IMR-90 (cell line): ENCODE measurements around the gene NFASC. TPM values are rescaled to one million over a fixed set of nuclear protein-coding genes. Genes with fewer than 3 reads are reported as not detected.

ENCODE experiments used
- ATAC-seq: fragments of 200-7000 bp; cut with Tn5 transposase; 2 replicates; pipeline ENCODE4 v1.9.1; 2020; ENCODE audit warnings: low read depth, mild to moderate bottlenecking, moderate library complexity
- BruUV-seq: library from RNA; stranded (reverse); fragments of 400-500 nt; replicated peaks from 2 replicates; lab custom pipeline; 2021; lab: Mats Ljungman, UMichigan
- CTCF ChIA-PET: fragments of 300-600 bp; formaldehyde crosslinking; extraction: SDS; loops from one replicate; lab custom pipeline; 2021; ENCODE audit warnings: antibody characterized with exemption; lab: Yijun Ruan, JAX
- POLR2A ChIA-PET: fragments of 300-600 bp; sonication (Branson Sonifier 250); formaldehyde crosslinking; loops from one replicate; lab custom pipeline; 2022; ENCODE audit warnings: antibody characterized with exemption; ENCODE audit not compliant: unreplicated experiment; lab: Charles Lee
- DNase-seq: peaks from one replicate; pipeline ENCODE4 v3.0.0; 2013
- H2AFZ ChIP-seq: replicated peaks from 2 replicates; pipeline ENCODE3; 2013; ENCODE audit warnings: low read length, mild to moderate bottlenecking; ENCODE audit not compliant: poor library complexity
- H2AK5ac ChIP-seq: 2 replicates; pipeline ENCODE4 v1.6.1; 2013; ENCODE audit warnings: low read depth, low read length, inconsistent platforms
- H2AK9ac ChIP-seq: replicated peaks from 2 replicates; pipeline ENCODE3; 2013; ENCODE audit warnings: mild to moderate bottlenecking, low read depth, low read length, moderate library complexity; ENCODE audit not compliant: poor library complexity
- H2BK120ac ChIP-seq: 2 replicates; pipeline ENCODE4 v1.6.1; 2013; ENCODE audit warnings: low read depth, low read length, inconsistent platforms
- H2BK15ac ChIP-seq: 3 replicates; pipeline ENCODE4 v1.6.1; 2013; ENCODE audit warnings: low read depth, low read length, inconsistent platforms
- H2BK20ac ChIP-seq: 2 replicates; pipeline ENCODE4 v1.6.1; 2013; ENCODE audit warnings: low read depth, mild to moderate bottlenecking, inconsistent platforms, low read length, moderate library complexity
- H2BK5ac ChIP-seq: 2 replicates; pipeline ENCODE4 v1.6.1; 2013; ENCODE audit warnings: mild to moderate bottlenecking, low read depth, low read length, inconsistent platforms; ENCODE audit not compliant: poor library complexity, severe bottlenecking
- H3K14ac ChIP-seq: replicated peaks from 2 replicates; pipeline ENCODE4 v1.6.1; 2013; ENCODE audit warnings: low read depth, low read length, inconsistent platforms
- H3K18ac ChIP-seq: 2 replicates; pipeline ENCODE4 v1.6.1; 2013; ENCODE audit warnings: low read depth, low read length, control low read depth
- H3K23ac ChIP-seq: 2 replicates; pipeline ENCODE4 v1.6.1; 2013; ENCODE audit warnings: low read depth, low read length, inconsistent platforms
- H3K27ac ChIP-seq: 2 replicates; pipeline ENCODE4 v1.5.1; 2013; ENCODE audit warnings: mild to moderate bottlenecking, control low read depth, low read length; ENCODE audit not compliant: insufficient read depth
- H3K27me3 ChIP-seq: 2 replicates; pipeline ENCODE4 v1.6.1; 2013; ENCODE audit warnings: low read length; ENCODE audit not compliant: control insufficient read depth, insufficient read depth
- H3K36me3 ChIP-seq: 2 replicates; pipeline ENCODE4 v1.6.1; 2013; ENCODE audit warnings: low read length, mixed read lengths; ENCODE audit not compliant: control insufficient read depth, insufficient read depth
- H3K4ac ChIP-seq: 2 replicates; pipeline ENCODE4 v1.6.1; 2013; ENCODE audit warnings: low read depth, low read length, inconsistent platforms
- H3K4me1 ChIP-seq: 2 replicates; pipeline ENCODE4 v1.6.1; 2013; ENCODE audit warnings: low read length, mixed read lengths; ENCODE audit not compliant: control insufficient read depth, insufficient read depth
- H3K4me2 ChIP-seq: 2 replicates; pipeline ENCODE4 v1.6.1; 2013; ENCODE audit warnings: low read depth, mild to moderate bottlenecking, control low read depth, low read length, moderate library complexity
- H3K4me3 ChIP-seq: 2 replicates; pipeline ENCODE4 v1.5.1; 2013; ENCODE audit warnings: low read depth, mild to moderate bottlenecking, control low read depth, low read length, moderate library complexity; ENCODE audit not compliant: insufficient read depth
- H3K56ac ChIP-seq: 2 replicates; pipeline ENCODE4 v1.6.1; 2013; ENCODE audit warnings: low read length, inconsistent platforms; ENCODE audit not compliant: insufficient read depth; ENCODE audit errors: extremely low read depth
- H3K79me1 ChIP-seq, 2 experiments: 2 replicates each; pipeline ENCODE4 v1.6.1; 2013; ENCODE audit warnings: low read length in 2 of 2, inconsistent platforms in 1 of 2, low read depth in 1 of 2
- H3K9ac ChIP-seq: 2 replicates; pipeline ENCODE4 v1.6.1; 2013; ENCODE audit warnings: low read depth, low read length, control low read depth
- H3K9me1 ChIP-seq: 2 replicates; pipeline ENCODE4 v1.6.1; 2013; ENCODE audit warnings: low read length, inconsistent platforms; ENCODE audit not compliant: insufficient read depth
- H3K9me3 ChIP-seq: 2 replicates; pipeline ENCODE4 v1.6.1; 2013; ENCODE audit warnings: low read length; ENCODE audit not compliant: control insufficient read depth, insufficient read depth
- H4K20me1 ChIP-seq: 2 replicates; pipeline ENCODE4 v1.6.1; 2013; ENCODE audit warnings: low read length, inconsistent platforms; ENCODE audit not compliant: insufficient read depth
- H4K5ac ChIP-seq: 2 replicates; pipeline ENCODE4 v1.6.1; 2013; ENCODE audit warnings: mild to moderate bottlenecking, low read depth, low read length, control low read depth
- H4K8ac ChIP-seq, 2 experiments: 2 replicates each; pipeline ENCODE4 v1.6.1; 2013; ENCODE audit warnings: low read depth in 2 of 2, low read length in 2 of 2, control low read depth in 1 of 2, inconsistent platforms in 1 of 2
- H4K91ac ChIP-seq: 2 replicates; pipeline ENCODE4 v1.6.1; 2013; ENCODE audit warnings: low read depth, low read length, inconsistent platforms; ENCODE audit not compliant: insufficient read depth
- BHLHE40 ChIP-seq: fragments of 150-350 bp; IDR thresholded peaks from 2 replicates; pipeline ENCODE4 v1.6.1; 2016; ENCODE audit warnings: mild to moderate bottlenecking, low read depth, low read length
- CEBPB ChIP-seq: IDR thresholded peaks from 2 replicates; pipeline ENCODE4 v1.6.1; 2012; ENCODE audit warnings: low read depth, low read length, improper control_type of control experiment
- CHD1 ChIP-seq: IDR thresholded peaks from 2 replicates; pipeline ENCODE4 v1.6.1; 2012; ENCODE audit warnings: low read depth, low read length, improper control_type of control experiment
- ELK1 ChIP-seq: fragments of 150-350 bp; IDR thresholded peaks from 2 replicates; pipeline ENCODE4 v1.6.1; 2016; ENCODE audit warnings: low read depth, mild to moderate bottlenecking, low read length, moderate library complexity, borderline replicate concordance
- FOS ChIP-seq: fragments of 150-350 bp; IDR thresholded peaks from 2 replicates; pipeline ENCODE4 v1.6.1; 2016; ENCODE audit warnings: low read depth, low read length
- MXI1 ChIP-seq: IDR thresholded peaks from 2 replicates; pipeline ENCODE4 v1.6.1; 2012; ENCODE audit warnings: low read depth, mild to moderate bottlenecking, low read length, moderate library complexity, borderline replicate concordance
- POLR2A ChIP-seq: IDR thresholded peaks from 2 replicates; pipeline ENCODE4 v1.6.1; 2012; ENCODE audit warnings: mild to moderate bottlenecking, low read depth, low read length
- RAD21 ChIP-seq: IDR thresholded peaks from 2 replicates; pipeline ENCODE4 v1.6.1; 2012; ENCODE audit warnings: low read length, improper control_type of control experiment
- RCOR1 ChIP-seq: IDR thresholded peaks from 2 replicates; pipeline ENCODE4 v1.6.1; 2012; ENCODE audit warnings: mild to moderate bottlenecking, low read length, improper control_type of control experiment; ENCODE audit not compliant: insufficient replicate concordance
- WGBS, 2 experiments: methylation state at CpG; one replicate each; pipeline versions ENCODE4 v1.1.5 to v1.1.7; 2013; ENCODE audit warnings: missing lambda C conversion rate in 2 of 2; ENCODE audit not compliant: insufficient read length in 1 of 2; ENCODE audit errors: extremely low coverage in 2 of 2; 5-methylcytosine and 5-hydroxymethylcytosine counted together
- dilution Hi-C: fragments of 300-500 bp; cut with HindIII; formaldehyde crosslinking; loops from one replicate; pipeline ENCODE4 v1.14.3; 2018; ENCODE audit warnings: low sequenced_read_pairs; ENCODE audit not compliant: unreplicated experiment
- in situ Hi-C: fragments of 300-500 bp; cut with MboI; formaldehyde crosslinking; loops from 3 replicates; pipeline ENCODE4 v1.14.3; 2019; ENCODE audit warnings: low sequenced_read_pairs, inconsistent platforms, mixed read lengths
- intact Hi-C: fragments of 100-400 bp; cut with micrococcal nuclease; formaldehyde crosslinking; loops from 2 replicates; pipeline ENCODE4 v1.10.0; 2022
- polyA plus RNA-seq, 3 experiments: library from polyadenylated mRNA; depleted of rRNA; stranded (reverse); fragments of >200 nt; gene quantifications; 2 replicates each; pipeline ENCODE4 v1.2.3, GENCODE V29; 2012; ENCODE audit warnings: low replicate concordance in 1 of 3
- total RNA-seq: library from RNA; depleted of rRNA; stranded (reverse); fragments of >200 nt; gene quantifications from 2 replicates; pipeline ENCODE4 v1.2.3, GENCODE V29; 2012
- TF ChIP-seq, protein P1 (sequence below): fragments of 150-350 bp; IDR thresholded peaks from 2 replicates; pipeline ENCODE4 v1.6.1; 2017; ENCODE audit warnings: mild to moderate bottlenecking, antibody characterized with exemption, low read length, low read depth

The NFASC gene
- total and polyA plus RNA-seq, 2 of the 4 experiments (the other 2 are of a cell fraction) = 0.18 to 0.79 TPM

GRCh38 chr1:204930155-204930523, 59.5 kb downstream of the NFASC start:
- H4K5ac ChIP-seq = no peak overlapping the region
- H3K27me3 ChIP-seq = peaks cover 12% of the 10 kb centered on the region
- no CpG with 5 or more reads among the region's 3 CpGs for WGBS, 2 experiments
- H3K23ac ChIP-seq = no peak overlapping the region
- H2AK5ac ChIP-seq = no peak overlapping the region
- H4K20me1 ChIP-seq = no peaks in the 10 kb centered on the region
- no peak overlapping the region for H4K8ac ChIP-seq
- H3K14ac ChIP-seq = no peak overlapping the region
- no peak overlapping the region for H3K4me2 ChIP-seq
- no peaks in the 10 kb centered on the region for H3K9me1 ChIP-seq
- H3K18ac ChIP-seq = no peak overlapping the region
- H3K36me3 ChIP-seq = no peaks in the 10 kb centered on the region
- no peak overlapping the region for H2AFZ ChIP-seq
- TF ChIP-seq RAD21 (no peak), CEBPB (no peak), FOS (no peak), CHD1 (no peak), MXI1 (no peak), RCOR1 (no peak), POLR2A (no peak), BHLHE40 (no peak), ELK1 (no peak)
- TF ChIP-seq, protein P1, sequence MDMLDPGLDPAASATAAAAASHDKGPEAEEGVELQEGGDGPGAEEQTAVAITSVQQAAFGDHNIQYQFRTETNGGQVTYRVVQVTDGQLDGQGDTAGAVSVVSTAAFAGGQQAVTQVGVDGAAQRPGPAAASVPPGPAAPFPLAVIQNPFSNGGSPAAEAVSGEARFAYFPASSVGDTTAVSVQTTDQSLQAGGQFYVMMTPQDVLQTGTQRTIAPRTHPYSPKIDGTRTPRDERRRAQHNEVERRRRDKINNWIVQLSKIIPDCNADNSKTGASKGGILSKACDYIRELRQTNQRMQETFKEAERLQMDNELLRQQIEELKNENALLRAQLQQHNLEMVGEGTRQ = no peak
- intact Hi-C loops (no loop called here), dilution Hi-C loops (no loop called here), in situ Hi-C loops (no loop called here)
- no peak overlapping the region for H2BK120ac ChIP-seq
- H2BK15ac ChIP-seq = no peak overlapping the region
- POLR2A ChIA-PET = no interaction called here
- H2AK9ac ChIP-seq = no peak overlapping the region
- DNase-seq = no peak
- no peaks in the 10 kb centered on the region for H3K4me1 ChIP-seq
- H3K56ac ChIP-seq = no peak overlapping the region
- no peak overlapping the region for H2BK5ac ChIP-seq
- H3K9ac ChIP-seq = no peak overlapping the region
- no peak for ATAC-seq
- no peak overlapping the region for H2BK20ac ChIP-seq
- H3K9me3 ChIP-seq = no peaks in the 10 kb centered on the region
- H4K91ac ChIP-seq = no peak overlapping the region
- no peak overlapping the region for H3K27ac ChIP-seq
- no TSS peak for BruUV-seq
- CTCF ChIA-PET = interaction anchor here (0.7 kb wide), 1 partner anchor 9 kb away, joined by 3 read pairs; no protein-coding TSS in a partner anchor
- no peak overlapping the region for H3K4ac ChIP-seq
- H3K79me1 ChIP-seq = no peaks in the 10 kb centered on the region
- H3K4me3 ChIP-seq = no peak overlapping the region
